Trophoblast cell (in vitro differentiated cells and primary cell): Measurements from ENCODE around the gene CLTA.

ENCODE experiments used
- DNase-seq, 2 donors: peaks; one replicate each; pipeline ENCODE4 v3.0.0-alpha.2; 2016
- H2AFZ ChIP-seq: 2 replicates; pipeline ENCODE4 v1.6.1; 2013; ENCODE audit warnings: low read length, moderate library complexity, mild to moderate bottlenecking; ENCODE audit not compliant: insufficient read depth, poor library complexity
- H2AK5ac ChIP-seq: 2 replicates; pipeline ENCODE4 v1.6.1; 2013; ENCODE audit warnings: mild to moderate bottlenecking, low read length
- H2BK120ac ChIP-seq: 2 replicates; pipeline ENCODE4 v1.6.1; 2013; ENCODE audit warnings: low read length, mild to moderate bottlenecking, moderate library complexity; ENCODE audit not compliant: insufficient read depth, poor library complexity
- H2BK12ac ChIP-seq: 2 replicates; pipeline ENCODE4 v1.6.1; 2013; ENCODE audit warnings: mild to moderate bottlenecking, low read length, moderate library complexity
- H2BK5ac ChIP-seq: 2 replicates; pipeline ENCODE4 v1.6.1; 2013; ENCODE audit warnings: low read length, low read depth, moderate library complexity, mild to moderate bottlenecking; ENCODE audit not compliant: poor library complexity
- H3K14ac ChIP-seq: 2 replicates; pipeline ENCODE4 v1.6.1; 2013; ENCODE audit warnings: mild to moderate bottlenecking, low read length
- H3K18ac ChIP-seq: 2 replicates; pipeline ENCODE4 v1.6.1; 2013; ENCODE audit warnings: mild to moderate bottlenecking, low read length
- H3K23ac ChIP-seq: 2 replicates; pipeline ENCODE4 v1.6.1; 2013; ENCODE audit warnings: low read length
- H3K27ac ChIP-seq: 2 replicates; pipeline ENCODE4 v1.5.1; 2013; ENCODE audit warnings: low read depth, mild to moderate bottlenecking, inconsistent platforms, low read length, moderate library complexity
- H3K27me3 ChIP-seq: 2 replicates; pipeline ENCODE4 v1.6.1; 2013; ENCODE audit warnings: inconsistent platforms, mild to moderate bottlenecking, low read length, moderate library complexity; ENCODE audit not compliant: insufficient read depth
- H3K36me3 ChIP-seq, 2 experiments: 1 replicate in 1 of 2; 2 replicates in 1 of 2; pipeline ENCODE4 v1.6.1; 2013; ENCODE audit warnings: low read length in 2 of 2, mild to moderate bottlenecking in 2 of 2, moderate library complexity in 1 of 2; ENCODE audit not compliant: insufficient read depth in 2 of 2, control insufficient read depth in 1 of 2
- H3K4ac ChIP-seq: 2 replicates; pipeline ENCODE4 v1.6.1; 2013; ENCODE audit warnings: low read depth, mild to moderate bottlenecking, low read length, moderate library complexity
- H3K4me1 ChIP-seq, 2 experiments: 1 replicate in 1 of 2; 2 replicates in 1 of 2; pipeline ENCODE4 v1.6.1; 2013; ENCODE audit warnings: low read length in 2 of 2, mild to moderate bottlenecking in 2 of 2, moderate library complexity in 1 of 2; ENCODE audit not compliant: insufficient read depth in 2 of 2, control insufficient read depth in 1 of 2
- H3K4me2 ChIP-seq: 2 replicates; pipeline ENCODE4 v1.6.1; 2013; ENCODE audit warnings: inconsistent platforms, mild to moderate bottlenecking, low read length, moderate library complexity
- H3K4me3 ChIP-seq: 2 replicates; pipeline ENCODE4 v1.5.1; 2013; ENCODE audit warnings: mild to moderate bottlenecking, low read depth, low read length, inconsistent platforms
- H3K79me1 ChIP-seq: one replicate; pipeline ENCODE4 v1.6.1; 2013; ENCODE audit warnings: low read length
- H3K79me2 ChIP-seq: 2 replicates; pipeline ENCODE4 v1.6.1; 2013; ENCODE audit warnings: low read length, mild to moderate bottlenecking; ENCODE audit not compliant: control insufficient read depth, insufficient read depth, poor library complexity
- H3K9ac ChIP-seq: 2 replicates; pipeline ENCODE4 v1.6.1; 2013; ENCODE audit warnings: mild to moderate bottlenecking, low read length
- H3K9me3 ChIP-seq: 2 replicates; pipeline ENCODE4 v1.6.1; 2013; ENCODE audit warnings: low read depth, mild to moderate bottlenecking, control low read depth, inconsistent platforms, low read length; ENCODE audit not compliant: insufficient read depth
- H4K12ac ChIP-seq: 2 replicates; pipeline ENCODE4 v1.6.1; 2013; ENCODE audit warnings: low read depth, mild to moderate bottlenecking, low read length, moderate library complexity
- H4K8ac ChIP-seq: 2 replicates; pipeline ENCODE4 v1.6.1; 2013; ENCODE audit warnings: low read depth, mild to moderate bottlenecking, low read length, moderate library complexity
- H4K91ac ChIP-seq: one replicate; pipeline ENCODE4 v1.6.1; 2013; ENCODE audit warnings: low read depth, mild to moderate bottlenecking, low read length, moderate library complexity
- WGBS: extraction: QIAGEN DNeasy Blood & Tissue Kit; methylation state at CpG from one replicate; pipeline ENCODE4 v1.1.7; 2013; ENCODE audit warnings: missing lambda C conversion rate; ENCODE audit not compliant: insufficient read length, insufficient coverage; ENCODE audit errors: extremely low coverage; 5-methylcytosine and 5-hydroxymethylcytosine counted together

Gene CLTA

DNA sequence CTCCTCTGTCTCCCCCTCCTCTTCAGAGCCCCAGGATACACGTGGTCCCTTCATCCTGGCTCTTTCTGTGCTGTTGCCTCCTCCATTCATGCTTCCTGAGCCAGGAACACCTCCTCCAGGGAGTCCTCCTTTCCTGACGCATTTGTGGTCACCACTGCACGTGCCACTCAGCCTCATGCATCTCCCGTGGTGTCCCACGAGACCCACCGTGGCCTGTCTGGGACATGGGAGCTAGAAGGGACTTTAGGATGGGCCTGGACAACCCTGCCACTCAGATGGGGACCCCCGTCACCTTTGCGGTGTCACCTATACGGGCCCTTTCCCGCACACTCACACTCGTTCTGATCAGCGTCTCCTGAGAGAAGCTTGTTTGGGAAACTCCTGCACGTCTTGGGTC is 47.5 kb upstream of the CLTA start:
- Histone ChIP-seq H3K36me3 (peaks cover 6 to 24% of the 10 kb centered on the region in 2 experiments), H2BK12ac (no peak overlapping the region), H3K4ac (no peak overlapping the region), H3K27ac (no peak overlapping the region), H4K8ac (no peak overlapping the region), H3K23ac (no peak overlapping the region), H2BK120ac (no peak overlapping the region), H4K91ac (no peak overlapping the region), H3K4me3 (no peak overlapping the region), H3K27me3 (peaks cover 2% of the 10 kb centered on the region), H2AFZ (no peak overlapping the region), H3K18ac (no peak overlapping the region), H3K79me1 (no peaks in the 10 kb centered on the region), H3K9ac (no peak overlapping the region), H3K14ac (no peak overlapping the region), H4K12ac (no peak overlapping the region), H3K4me2 (no peak overlapping the region), H3K9me3 (peaks cover 8% of the 10 kb centered on the region), H3K4me1 (no peaks in the 10 kb centered on the region), H2AK5ac (no peak overlapping the region), H3K79me2 (no peaks in the 10 kb centered on the region), H2BK5ac (no peak overlapping the region)
- DNase-seq = no peak
- WGBS = no CpG with 5 or more reads among the region's 13 CpGs

DNA sequence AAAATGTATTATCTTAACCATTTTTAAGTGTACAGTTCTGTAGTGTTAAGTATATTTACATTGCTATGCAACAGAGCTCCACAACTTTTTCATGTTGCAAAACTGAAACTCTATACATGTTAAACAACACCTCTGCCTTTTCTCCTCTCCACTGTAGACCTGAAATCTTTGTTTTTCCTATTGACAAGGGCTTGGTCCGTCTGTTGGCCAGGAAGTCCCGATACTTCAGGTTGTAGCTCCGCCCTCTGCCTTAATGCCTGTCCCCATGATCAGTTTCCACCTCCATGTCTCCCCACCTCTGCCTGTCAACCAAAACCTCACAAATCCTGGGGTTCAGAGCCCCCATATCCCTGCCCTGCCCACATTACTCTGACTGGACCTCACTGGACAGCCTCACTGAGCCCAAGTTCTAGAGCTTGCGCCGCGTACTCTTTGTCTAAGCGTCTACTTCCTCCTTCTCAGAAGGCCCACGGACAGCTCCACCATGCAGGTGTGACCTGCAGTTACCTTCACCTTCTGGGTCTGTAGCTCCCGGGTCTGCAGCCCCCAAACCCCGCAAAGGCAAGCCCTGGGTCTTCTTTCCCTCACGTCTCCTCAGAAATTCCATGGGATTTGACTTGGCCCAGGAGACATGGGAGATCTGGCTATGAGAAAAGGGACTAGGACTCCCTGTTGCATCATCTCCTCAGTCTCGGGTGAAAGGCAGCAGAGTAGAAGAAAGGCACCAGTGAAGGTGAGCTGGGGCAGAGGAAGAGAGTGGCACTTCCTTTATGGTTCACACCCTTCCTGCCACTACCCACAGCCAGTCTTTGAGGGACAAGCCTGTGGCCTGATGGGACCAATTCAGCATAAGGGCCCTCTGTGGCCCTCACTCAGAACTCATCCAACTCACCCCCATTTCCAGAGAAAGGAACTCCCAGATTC is 46.1 kb upstream of the CLTA start:
- no peak overlapping the region for H3K14ac ChIP-seq
- no CpG with 5 or more reads among the region's 12 CpGs for WGBS

DNA sequence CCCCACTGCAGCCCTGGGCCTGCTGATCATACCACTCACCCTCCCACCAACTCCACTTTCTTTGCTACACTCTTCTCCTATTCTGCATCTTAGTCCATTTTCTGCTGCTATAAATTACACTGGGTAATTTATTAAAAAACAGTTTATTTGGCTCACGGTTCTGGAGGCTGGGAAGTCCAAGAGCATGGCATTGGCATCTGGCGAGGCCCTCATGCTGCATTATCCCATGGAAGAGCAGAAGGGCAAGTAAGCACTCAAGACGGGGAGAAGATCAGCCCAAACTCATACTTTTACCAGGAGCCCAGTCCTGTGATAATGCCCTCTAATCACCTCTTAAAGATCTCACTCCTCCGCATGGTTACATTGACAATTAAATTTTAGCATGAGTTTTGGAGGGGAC is 44.8 kb upstream of the CLTA start:
- H3K4ac ChIP-seq = no peak overlapping the region
- H3K36me3 ChIP-seq = peaks cover 9 to 32% of the 10 kb centered on the region in 2 experiments
- DNase-seq = no peak
- no peak overlapping the region for H2BK120ac ChIP-seq
- peaks cover 0 to 3% of the 10 kb centered on the region in 2 experiments for H3K4me1 ChIP-seq
- H4K12ac ChIP-seq = no peak overlapping the region
- no peak overlapping the region for H3K27ac ChIP-seq
- H3K9ac ChIP-seq = no peak overlapping the region
- no peak overlapping the region for H4K8ac ChIP-seq
- H2BK12ac ChIP-seq = no peak overlapping the region
- no peak overlapping the region for H3K4me3 ChIP-seq
- no peak overlapping the region for H2BK5ac ChIP-seq
- H3K4me2 ChIP-seq = no peak overlapping the region
- no CpG with 5 or more reads among the region's 4 CpGs for WGBS
- H2AK5ac ChIP-seq = no peak overlapping the region
- no peak overlapping the region for H2AFZ ChIP-seq
- H3K27me3 ChIP-seq = no peaks in the 10 kb centered on the region
- no peak overlapping the region for H3K18ac ChIP-seq
- peaks cover 8% of the 10 kb centered on the region for H3K9me3 ChIP-seq
- H3K79me2 ChIP-seq = no peaks in the 10 kb centered on the region
- no peak overlapping the region for H3K23ac ChIP-seq
- H4K91ac ChIP-seq = no peak overlapping the region
- H3K14ac ChIP-seq = no peak overlapping the region
- H3K79me1 ChIP-seq = no peaks in the 10 kb centered on the region

More for the DNA sequence above, 46.1 kb upstream of the CLTA start:
- Histone ChIP-seq H3K27me3 (peaks cover 2% of the 10 kb centered on the region), H3K4me3 (no peak overlapping the region), H2BK120ac (no peak overlapping the region), H4K8ac (no peak overlapping the region), H3K27ac (no peak overlapping the region), H3K4ac (no peak overlapping the region), H2AK5ac (no peak overlapping the region), H3K4me1 (peaks cover 0 to 3% of the 10 kb centered on the region in 2 experiments), H3K9ac (no peak overlapping the region), H3K9me3 (peaks cover 8% of the 10 kb centered on the region), H2AFZ (no peak overlapping the region), H3K23ac (no peak overlapping the region), H4K91ac (no peak overlapping the region), H3K4me2 (no peak overlapping the region), H3K18ac (no peak overlapping the region), H3K36me3 (peaks cover 9 to 28% of the 10 kb centered on the region in 2 experiments), H3K79me1 (no peaks in the 10 kb centered on the region), H2BK5ac (no peak overlapping the region), H3K79me2 (no peaks in the 10 kb centered on the region), H2BK12ac (no peak overlapping the region), H4K12ac (no peak overlapping the region)
- DNase-seq = no peak

DNA sequence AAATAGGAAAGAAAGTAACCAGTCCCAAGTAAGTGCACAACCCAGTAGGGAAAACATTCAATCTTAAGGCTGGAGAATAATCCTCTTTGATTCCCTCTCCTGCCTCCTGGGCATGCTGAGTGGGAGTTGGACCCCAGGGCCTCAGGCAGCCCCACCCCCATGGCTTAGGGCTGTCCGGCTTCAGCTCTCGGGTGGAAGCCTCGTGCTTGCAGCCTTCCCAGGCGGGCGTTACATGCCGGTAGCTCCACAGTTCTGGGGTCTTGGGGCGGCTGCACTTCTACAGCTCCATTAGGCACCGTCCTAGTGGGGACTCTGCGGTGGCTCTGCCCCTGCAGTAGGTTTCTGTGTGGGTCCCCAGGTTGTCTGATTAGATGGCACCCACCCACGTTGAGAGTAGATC is 44.1 kb upstream of the CLTA start:
- Histone ChIP-seq H4K12ac (no peak overlapping the region), H3K9me3 (peaks cover 8% of the 10 kb centered on the region), H2AFZ (no peak overlapping the region), H3K14ac (no peak overlapping the region), H3K79me2 (no peaks in the 10 kb centered on the region), H4K91ac (no peak overlapping the region), H2BK5ac (no peak overlapping the region), H3K18ac (no peak overlapping the region), H2BK12ac (no peak overlapping the region), H2AK5ac (no peak overlapping the region), H2BK120ac (no peak overlapping the region), H4K8ac (no peak overlapping the region), H3K23ac (no peak overlapping the region), H3K4me1 (peaks cover 0 to 3% of the 10 kb centered on the region in 2 experiments), H3K79me1 (no peaks in the 10 kb centered on the region), H3K27me3 (no peaks in the 10 kb centered on the region), H3K4me2 (no peak overlapping the region), H3K9ac (no peak overlapping the region), H3K4me3 (no peak overlapping the region), H3K27ac (no peak overlapping the region), H3K4ac (no peak overlapping the region), H3K36me3 (peaks cover 9 to 32% of the 10 kb centered on the region in 2 experiments)
- DNase-seq = no peak
- WGBS = no CpG with 5 or more reads among the region's 10 CpGs
